Body of pancreas (tissue), 4 donors: ENCODE data around the gene ELF5. TPM values are rescaled to one million over a fixed set of nuclear protein-coding genes. Genes with fewer than 3 reads are reported as not detected.
A peak's percentile ranks its signal among the peaks of the same experiment; 100 is the strongest.

Source experiments
- ATAC-seq: fragments of 150-250 bp; one replicate; pipeline ENCODE4 v1.9.1; 2016
- DNase-seq, 4 donors: peaks; one replicate each; pipeline ENCODE4 v3.0.0-alpha.2; 2019
- H3K27ac ChIP-seq, 4 donors: fragments of 200-600 bp; sonication (generic); 1 replicate in 3 of 4; 2 replicates in 1 of 4; pipeline versions ENCODE4 v1.5.1 to v1.6.1; 2016 to 2019; ENCODE audit warnings: mild to moderate bottlenecking in 1 of 4, mixed read lengths in 1 of 4, moderate library complexity in 1 of 4
- H3K27me3 ChIP-seq, 2 donors: fragments of 200-600 bp; sonication (generic); one replicate each; pipeline ENCODE4 v1.6.0; 2016; ENCODE audit warnings: mild to moderate bottlenecking in 1 of 2
- H3K36me3 ChIP-seq, 2 donors: fragments of 200-600 bp; sonication (generic); replicated peaks in 1 of 2; 2 replicates each; pipeline ENCODE4 v1.5.1; 2016; ENCODE audit warnings: low read depth in 2 of 2; ENCODE audit not compliant: insufficient read depth in 1 of 2
- H3K4me1 ChIP-seq: fragments of 200-600 bp; sonication (generic); one replicate; pipeline ENCODE4 v1.6.0; 2016
- H3K4me3 ChIP-seq, 2 donors: fragments of 200-600 bp; sonication (generic); 1 replicate in 1 of 2; 2 replicates in 1 of 2; pipeline ENCODE4 v1.5.1; 2016 to 2019
- H3K9me3 ChIP-seq, 3 donors: fragments of 200-600 bp; sonication (generic); 1 replicate in 2 of 3; 2 replicates in 1 of 3; pipeline ENCODE4 v1.5.1; 2016
- CTCF ChIP-seq, 7 experiments: fragments of 450-650 bp in 4 of 7; fragments of 200-600 bp in 3 of 7; sonication (generic) in 3 of 7; IDR thresholded peaks; one replicate each; pipeline ENCODE4 v1.5.1; 2016 to 2019; ENCODE audit warnings: antibody characterized with exemption in 7 of 7
- POLR2A ChIP-seq, 3 donors: fragments of 450-650 bp; IDR thresholded peaks; one replicate each; pipeline ENCODE4 v1.6.1; 2016; ENCODE audit warnings: antibody characterized with exemption in 3 of 3, mild to moderate bottlenecking in 2 of 3
- WGBS, 2 donors: methylation state at CpG; one replicate each; pipeline ENCODE4 v1.1.5; 2017; 5-methylcytosine and 5-hydroxymethylcytosine counted together
- intact Hi-C: fragments of 100-400 bp; cut with DNase I; formaldehyde crosslinking; loops from one replicate; pipeline ENCODE4 v1.15.1; 2023
- total RNA-seq, 2 donors: library from RNA; depleted of rRNA; stranded (reverse); fragments of >200 nt; gene quantifications; one replicate each; pipeline ENCODE4 v1.1.0, GENCODE V29; 2016

ELF5 gene
- total RNA-seq, 2 donors from 2014 or later = not detected

GRCh38 chr11:34468209-34468841 is 45.3 kb downstream of the ELF5 start:
- no peaks in the 10 kb centered on the region for H3K4me1 ChIP-seq
- H3K9me3 ChIP-seq = no peaks in the 10 kb centered on the region
- H3K36me3 ChIP-seq = peaks cover 0 to 49% of the 10 kb centered on the region in 2 donors
- no peak overlapping the region for H3K4me3 ChIP-seq
- H3K27ac ChIP-seq = no peak overlapping the region
- WGBS, 2 donors = 68 to 71% methylated on average over 8 of the region's 8 CpGs
- intact Hi-C loops = no loop called here
- ATAC-seq (peak; percentile 38), DNase-seq (peak; percentile 22 to 46 (median 38))
- no peaks in the 10 kb centered on the region for H3K27me3 ChIP-seq
- TF ChIP-seq POLR2A (IDR thresholded peaks at IDR 0.05) = no peak
- peak in 6 of 7 experiments; percentile 31 to 70 (median 60) for TF ChIP-seq CTCF (IDR thresholded peaks at IDR 0.05)

- TF ChIP-seq CTCF (IDR thresholded peaks at IDR 0.05) (no peak), POLR2A (IDR thresholded peaks at IDR 0.05) (no peak)
- no peak overlapping the region for H3K4me3 ChIP-seq
- WGBS, 2 donors = 79 to 92% methylated on average over 3 of the region's 3 CpGs
- DNase-seq (no peak), ATAC-seq (no peak)
- peaks cover 7% of the 10 kb centered on the region for H3K4me1 ChIP-seq
- H3K36me3 ChIP-seq = peaks cover 0 to 49% of the 10 kb centered on the region in 2 donors
- intact Hi-C loops = no loop called here
- H3K9me3 ChIP-seq = no peaks in the 10 kb centered on the region
- no peaks in the 10 kb centered on the region for H3K27me3 ChIP-seq
- H3K27ac ChIP-seq = no peak overlapping the region
Measured at GRCh38 chr11:34466802-34467488, 46.6 kb downstream of the ELF5 start.

- intact Hi-C loops = no loop called here
- 63 to 77% methylated on average over 7 of the region's 7 CpGs for WGBS, 2 donors
- H3K36me3 ChIP-seq = peaks cover 0 to 32% of the 10 kb centered on the region in 2 donors
- DNase-seq = peak in 1 of 4 donors; percentile 14
- no peak overlapping the region for H3K27ac ChIP-seq
- no peak for TF ChIP-seq POLR2A (IDR thresholded peaks at IDR 0.05)
- no peak for TF ChIP-seq CTCF (IDR thresholded peaks at IDR 0.05)
- H3K4me3 ChIP-seq = no peak overlapping the region
- H3K27me3 ChIP-seq = no peaks in the 10 kb centered on the region
- H3K9me3 ChIP-seq = no peaks in the 10 kb centered on the region
- H3K4me1 ChIP-seq = peaks cover 10% of the 10 kb centered on the region
- no peak for ATAC-seq
Measured at GRCh38 chr11:34464591-34465051, 49.0 kb downstream of the ELF5 start.

GRCh38 chr11:34461215-34461614 is 52.4 kb downstream of the ELF5 start:
- TF ChIP-seq CTCF (IDR thresholded peaks at IDR 0.05) (no peak), POLR2A (IDR thresholded peaks at IDR 0.05) (no peak)

More at GRCh38 chr11:34461215-34461614, 52.4 kb downstream of the ELF5 start:
- H3K9me3 ChIP-seq = no peaks in the 10 kb centered on the region
- WGBS, 2 donors = 92 to 94% methylated on average over 10 to 14 of the region's 14 CpGs
- no peaks in the 10 kb centered on the region for H3K27me3 ChIP-seq
- DNase-seq = no peak
- no peak overlapping the region for H3K27ac ChIP-seq
- peaks cover 13% of the 10 kb centered on the region for H3K4me1 ChIP-seq
- H3K36me3 ChIP-seq = peaks cover 0 to 34% of the 10 kb centered on the region in 2 donors
- H3K4me3 ChIP-seq = no peak overlapping the region
- ATAC-seq = no peak
- intact Hi-C loops = no loop called here
